ENCODE measurements around the gene OSER1. TPM values are rescaled to one million over a fixed set of nuclear protein-coding genes. Genes with fewer than 3 reads are reported as not detected.

OSER1 gene
- polyA plus RNA-seq, 4 donors, result 24.0 to 57.8 (median 51.3) TPM

DNA sequence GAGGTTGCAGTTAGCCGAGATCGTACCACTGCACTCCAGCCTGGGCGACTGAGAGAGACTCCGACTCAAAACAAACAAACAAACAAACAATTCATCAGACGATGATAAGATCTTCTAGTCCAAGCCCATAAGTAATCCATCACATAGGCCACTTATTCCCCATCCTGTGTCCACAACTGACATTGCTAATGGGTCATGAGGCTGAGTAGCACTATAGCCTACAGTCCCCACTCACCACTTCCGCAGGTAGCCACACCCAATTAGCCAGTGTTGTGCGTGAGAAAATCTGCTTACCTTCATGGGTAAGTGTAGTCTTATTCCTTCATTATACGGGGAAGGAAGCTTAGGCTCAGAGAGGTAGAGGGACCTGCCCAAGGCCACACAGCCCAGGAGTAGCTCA is 36.7 kb downstream of the OSER1 start:
- Histone ChIP-seq H3K27me3 (ENCODE audit: control insufficient read depth in 3 of 3, insufficient read depth in 3 of 3, low read length in 3 of 3) (peaks cover 0 to 4% (median 0%) of the 10 kb centered on the region in 3 donors), H3K4me1 (ENCODE audit: control insufficient read depth in 3 of 3, insufficient read depth in 2 of 3, low read depth in 1 of 3, low read length in 2 of 3) (peaks cover 0 to 11% (median 0%) of the 10 kb centered on the region in 3 donors), H3K27ac (ENCODE audit: low read depth in 1 of 3, low read length in 2 of 3) (no peak overlapping the region), H3K9me3 (ENCODE audit: control insufficient read depth in 2 of 2, insufficient read depth in 1 of 2, low read depth in 1 of 2, low read length in 1 of 2) (peaks cover 0 to 3% of the 10 kb centered on the region in 2 donors), H3K4me3 (ENCODE audit: low read depth in 1 of 3, low read length in 3 of 3) (no peak overlapping the region), H3K36me3 (ENCODE audit: control insufficient read depth in 3 of 3, insufficient read depth in 2 of 3, low read depth in 1 of 3, low read length in 3 of 3) (peaks cover 0 to 6% (median 0%) of the 10 kb centered on the region in 3 donors)
- no peak for DNase-seq
- 62 to 78% (median 67%) methylated on average over 8 of the region's 8 CpGs for WGBS, 3 donors
- FAIRE-seq, result no peak

DNA sequence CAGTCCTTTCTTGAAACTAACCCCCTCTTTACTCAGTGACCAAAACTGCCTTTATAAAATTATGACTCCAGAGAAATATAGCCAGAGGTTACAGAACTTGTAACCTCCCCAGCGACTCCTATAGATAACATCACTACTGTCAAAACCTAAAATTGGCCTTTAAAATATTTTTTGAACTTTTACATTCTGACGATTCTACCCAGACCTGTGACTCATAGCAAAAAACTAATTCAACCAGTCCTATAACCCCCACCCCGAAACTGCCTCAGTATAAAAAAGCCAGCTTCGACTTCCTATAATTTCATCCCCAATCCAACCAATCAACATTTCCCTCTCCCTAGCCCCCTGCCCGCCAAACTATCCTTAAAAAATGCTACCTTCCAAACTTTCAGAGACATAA is 37.5 kb downstream of the OSER1 start:
- Histone ChIP-seq H3K4me3 (ENCODE audit: low read depth in 1 of 3, low read length in 3 of 3) (no peak overlapping the region), H3K27ac (ENCODE audit: low read depth in 1 of 3, low read length in 2 of 3) (no peak overlapping the region), H3K36me3 (ENCODE audit: control insufficient read depth in 3 of 3, insufficient read depth in 2 of 3, low read depth in 1 of 3, low read length in 3 of 3) (peaks cover 0 to 6% (median 0%) of the 10 kb centered on the region in 3 donors), H3K9me3 (ENCODE audit: control insufficient read depth in 2 of 2, insufficient read depth in 1 of 2, low read depth in 1 of 2, low read length in 1 of 2) (peaks cover 0 to 6% of the 10 kb centered on the region in 2 donors), H3K27me3 (ENCODE audit: control insufficient read depth in 3 of 3, insufficient read depth in 3 of 3, low read length in 3 of 3) (peaks cover 0 to 4% (median 0%) of the 10 kb centered on the region in 3 donors), H3K4me1 (ENCODE audit: control insufficient read depth in 3 of 3, insufficient read depth in 2 of 3, low read depth in 1 of 3, low read length in 2 of 3) (peaks cover 0 to 11% (median 0%) of the 10 kb centered on the region in 3 donors)
- DNase-seq (no peak), FAIRE-seq (no peak)
- 53 to 65% (median 63%) methylated on average over 5 of the region's 5 CpGs for WGBS, 3 donors

DNA sequence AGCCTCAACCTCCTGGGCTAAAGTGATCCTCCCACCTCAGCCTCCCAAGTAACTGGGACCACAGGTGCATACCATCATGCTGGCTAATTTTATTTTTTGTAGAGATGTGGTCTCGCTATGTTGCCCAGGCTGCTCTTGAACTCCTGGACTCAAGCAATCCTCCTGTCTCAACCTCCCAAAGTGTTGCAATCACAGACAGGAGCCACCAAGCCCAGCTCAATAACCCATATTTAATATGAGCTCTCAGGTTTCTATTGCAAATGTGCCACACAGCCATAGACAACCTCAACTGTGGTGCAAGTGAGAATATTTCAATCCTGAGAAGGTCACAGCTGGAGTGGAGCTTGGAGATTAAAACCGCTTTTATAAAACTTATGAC is 38.0 kb downstream of the OSER1 start:
- Histone ChIP-seq H3K27ac (ENCODE audit: low read depth in 1 of 3, low read length in 2 of 3) (no peak overlapping the region), H3K9me3 (ENCODE audit: control insufficient read depth in 2 of 2, insufficient read depth in 1 of 2, low read depth in 1 of 2, low read length in 1 of 2) (peaks cover 0 to 6% of the 10 kb centered on the region in 2 donors), H3K4me1 (ENCODE audit: control insufficient read depth in 3 of 3, insufficient read depth in 2 of 3, low read depth in 1 of 3, low read length in 2 of 3) (peaks cover 0 to 9% (median 0%) of the 10 kb centered on the region in 3 donors), H3K4me3 (ENCODE audit: low read depth in 1 of 3, low read length in 3 of 3) (no peak overlapping the region), H3K27me3 (ENCODE audit: control insufficient read depth in 3 of 3, insufficient read depth in 3 of 3, low read length in 3 of 3) (peaks cover 0 to 4% (median 3%) of the 10 kb centered on the region in 3 donors), H3K36me3 (ENCODE audit: control insufficient read depth in 3 of 3, insufficient read depth in 2 of 3, low read depth in 1 of 3, low read length in 3 of 3) (peaks cover 0 to 6% (median 0%) of the 10 kb centered on the region in 3 donors)
- FAIRE-seq, result no peak
- 73 to 91% (median 74%) methylated on average over 2 of the region's 2 CpGs for WGBS, 3 donors
- no peak for DNase-seq

DNA sequence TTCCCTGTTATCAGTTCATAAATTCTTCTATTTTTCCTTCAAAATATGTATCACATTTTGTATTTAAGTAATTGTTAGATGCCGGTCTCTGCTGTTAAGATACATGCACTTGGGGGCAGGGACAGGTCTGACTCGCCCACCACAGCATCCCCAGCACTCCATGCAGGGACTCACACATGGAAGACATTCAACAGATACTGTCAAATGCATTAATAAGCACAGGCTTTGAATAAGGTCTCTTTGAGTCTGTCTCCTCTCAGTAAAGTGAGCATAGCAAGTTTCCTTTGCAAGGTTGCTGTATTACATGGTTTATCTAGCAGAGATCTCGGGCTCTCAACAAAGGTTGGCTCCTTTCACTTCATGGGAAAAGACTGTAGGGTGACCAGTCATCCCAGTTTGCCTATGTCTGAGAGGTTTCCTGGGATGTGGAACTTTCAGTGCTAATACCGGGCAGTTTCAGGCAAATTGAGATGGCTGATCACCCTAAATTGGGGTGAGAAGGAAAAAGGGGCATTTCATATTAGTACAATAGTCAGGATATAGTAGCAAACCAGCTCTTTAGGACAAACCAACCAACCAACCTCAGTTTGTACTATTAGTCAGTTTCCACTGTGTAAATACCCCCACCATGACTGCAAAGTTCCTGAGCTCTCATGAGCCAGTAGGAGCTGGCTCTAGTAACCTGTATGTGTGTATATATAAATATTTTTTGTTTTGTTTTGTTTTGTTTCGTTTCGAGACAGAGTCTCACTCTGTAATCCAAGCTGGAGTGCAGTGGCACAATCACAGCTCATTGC is 38.6 kb downstream of the OSER1 start:
- H3K4me3 ChIP-seq (ENCODE audit: low read depth in 1 of 3, low read length in 3 of 3), result no peak overlapping the region
- H3K27me3 ChIP-seq (ENCODE audit: control insufficient read depth in 3 of 3, insufficient read depth in 3 of 3, low read length in 3 of 3), result peaks cover 0 to 4% (median 3%) of the 10 kb centered on the region in 3 donors
- peaks cover 0 to 6% of the 10 kb centered on the region in 2 donors for H3K9me3 ChIP-seq (ENCODE audit: control insufficient read depth in 2 of 2, insufficient read depth in 1 of 2, low read depth in 1 of 2, low read length in 1 of 2)
- no peak for FAIRE-seq
- no peak for DNase-seq
- H3K36me3 ChIP-seq (ENCODE audit: control insufficient read depth in 3 of 3, insufficient read depth in 2 of 3, low read depth in 1 of 3, low read length in 3 of 3), result peaks cover 0 to 6% (median 0%) of the 10 kb centered on the region in 3 donors
- H3K4me1 ChIP-seq (ENCODE audit: control insufficient read depth in 3 of 3, insufficient read depth in 2 of 3, low read depth in 1 of 3, low read length in 2 of 3), result peaks cover 0 to 3% (median 0%) of the 10 kb centered on the region in 3 donors
- H3K27ac ChIP-seq (ENCODE audit: low read depth in 1 of 3, low read length in 2 of 3), result no peak overlapping the region
- WGBS, 3 donors, result 59 to 73% (median 63%) methylated on average over 6 of the region's 6 CpGs

DNA sequence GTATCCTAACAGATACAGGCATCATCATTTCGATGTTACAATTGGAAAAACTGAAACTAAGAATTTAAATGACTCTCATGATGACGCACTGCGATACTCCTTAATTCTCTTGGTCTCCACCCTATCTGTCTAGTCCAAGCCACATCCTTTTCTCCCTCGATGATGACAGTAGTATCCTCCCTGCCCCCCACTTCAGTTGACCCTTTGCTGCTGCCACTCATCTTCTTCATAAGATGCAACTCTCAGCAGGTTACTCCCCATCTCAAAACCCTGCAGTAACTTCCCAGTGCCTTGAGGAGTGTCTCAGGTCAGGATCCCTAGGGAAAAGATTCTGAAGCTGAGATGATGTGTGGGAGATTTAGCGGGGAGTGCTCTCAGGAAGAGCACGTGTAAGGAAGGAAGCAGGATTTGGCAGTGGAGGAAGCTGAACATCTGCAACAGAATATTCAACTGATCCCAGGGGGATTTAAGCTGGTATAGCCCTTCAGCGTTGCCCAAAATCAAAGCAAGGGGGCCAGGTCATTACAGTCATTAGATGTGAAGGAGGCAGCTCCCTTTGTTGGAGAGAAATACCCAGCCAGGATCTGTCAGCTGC is 39.7 kb downstream of the OSER1 start:
- no peak for DNase-seq

DNA sequence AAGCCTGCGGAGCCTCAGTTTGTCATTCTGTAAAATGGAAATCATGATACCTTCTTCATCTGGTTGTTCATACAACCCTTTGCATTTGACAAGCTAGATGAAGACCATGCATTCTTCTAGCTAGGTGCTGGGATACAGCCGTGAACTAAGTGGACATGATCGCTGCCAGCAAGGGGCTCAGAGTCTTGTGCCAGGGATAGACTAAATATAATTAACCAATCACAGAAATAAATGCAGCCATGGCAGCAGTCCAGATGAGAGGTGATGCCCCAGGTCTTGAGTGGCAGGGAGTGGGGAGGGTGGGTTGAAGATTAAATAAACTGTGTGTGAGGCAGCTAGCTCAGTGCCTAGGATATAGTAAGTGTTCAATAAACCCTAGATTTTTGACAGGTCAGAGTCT is 42.8 kb downstream of the OSER1 start:
- peaks cover 0 to 7% (median 3%) of the 10 kb centered on the region in 3 donors for H3K27me3 ChIP-seq (ENCODE audit: control insufficient read depth in 3 of 3, insufficient read depth in 3 of 3, low read length in 3 of 3)
- H3K27ac ChIP-seq (ENCODE audit: low read depth in 1 of 3, low read length in 2 of 3), result no peak overlapping the region
- FAIRE-seq (no peak), DNase-seq (no peak)
- H3K4me3 ChIP-seq (ENCODE audit: low read depth in 1 of 3, low read length in 3 of 3), result no peak overlapping the region
- H3K36me3 ChIP-seq (ENCODE audit: control insufficient read depth in 3 of 3, insufficient read depth in 2 of 3, low read depth in 1 of 3, low read length in 3 of 3), result no peaks in the 10 kb centered on the region
- 84 to 87% (median 84%) methylated on average over 3 of the region's 3 CpGs for WGBS, 3 donors
- peaks cover 0 to 6% of the 10 kb centered on the region in 2 donors for H3K9me3 ChIP-seq (ENCODE audit: control insufficient read depth in 2 of 2, insufficient read depth in 1 of 2, low read depth in 1 of 2, low read length in 1 of 2)
- H3K4me1 ChIP-seq (ENCODE audit: control insufficient read depth in 3 of 3, insufficient read depth in 2 of 3, low read depth in 1 of 3, low read length in 2 of 3), result no peaks in the 10 kb centered on the region

More for the DNA sequence above, 39.7 kb downstream of the OSER1 start:
- H3K9me3 ChIP-seq (ENCODE audit: control insufficient read depth in 2 of 2, insufficient read depth in 1 of 2, low read depth in 1 of 2, low read length in 1 of 2), result peaks cover 0 to 6% of the 10 kb centered on the region in 2 donors
- no peak overlapping the region for H3K27ac ChIP-seq (ENCODE audit: low read depth in 1 of 3, low read length in 2 of 3)
- no peaks in the 10 kb centered on the region for H3K4me1 ChIP-seq (ENCODE audit: control insufficient read depth in 3 of 3, insufficient read depth in 2 of 3, low read depth in 1 of 3, low read length in 2 of 3)
- peaks cover 0 to 6% (median 0%) of the 10 kb centered on the region in 3 donors for H3K36me3 ChIP-seq (ENCODE audit: control insufficient read depth in 3 of 3, insufficient read depth in 2 of 3, low read depth in 1 of 3, low read length in 3 of 3)
- 54 to 67% (median 62%) methylated on average over 7 of the region's 7 CpGs for WGBS, 3 donors
- H3K4me3 ChIP-seq (ENCODE audit: low read depth in 1 of 3, low read length in 3 of 3), result no peak overlapping the region
- no peak for FAIRE-seq
- peaks cover 0 to 4% (median 3%) of the 10 kb centered on the region in 3 donors for H3K27me3 ChIP-seq (ENCODE audit: control insufficient read depth in 3 of 3, insufficient read depth in 3 of 3, low read length in 3 of 3)

DNA sequence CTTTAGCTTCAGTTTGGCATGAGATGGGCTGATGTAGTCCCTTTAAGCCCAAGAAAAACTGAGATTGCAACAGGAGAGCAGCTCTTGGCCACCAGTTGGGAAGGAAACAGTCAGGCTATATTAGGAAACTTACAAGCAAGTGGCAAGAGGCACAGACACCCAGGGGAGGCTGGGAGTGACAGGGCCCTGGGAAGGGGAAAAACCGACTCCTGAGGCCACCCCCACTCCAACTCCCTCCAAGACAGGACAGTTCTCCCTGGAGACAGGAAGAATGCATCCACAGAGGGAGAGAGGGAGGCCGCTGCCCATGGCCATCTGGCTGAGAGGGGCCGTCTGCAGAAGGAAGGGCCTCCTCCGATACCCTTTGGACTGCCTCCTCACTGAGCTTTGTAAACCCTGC is 44.1 kb downstream of the OSER1 start:
- Histone ChIP-seq H3K9me3 (ENCODE audit: control insufficient read depth in 2 of 2, insufficient read depth in 1 of 2, low read depth in 1 of 2, low read length in 1 of 2) (peaks cover 0 to 6% of the 10 kb centered on the region in 2 donors), H3K27me3 (ENCODE audit: control insufficient read depth in 3 of 3, insufficient read depth in 3 of 3, low read length in 3 of 3) (peaks cover 0 to 7% (median 3%) of the 10 kb centered on the region in 3 donors), H3K36me3 (ENCODE audit: control insufficient read depth in 3 of 3, insufficient read depth in 2 of 3, low read depth in 1 of 3, low read length in 3 of 3) (no peaks in the 10 kb centered on the region), H3K27ac (ENCODE audit: low read depth in 1 of 3, low read length in 2 of 3) (peak overlapping the region in 1 of 3 donors; percentile 33), H3K4me1 (ENCODE audit: control insufficient read depth in 3 of 3, insufficient read depth in 2 of 3, low read depth in 1 of 3, low read length in 2 of 3) (no peaks in the 10 kb centered on the region), H3K4me3 (ENCODE audit: low read depth in 1 of 3, low read length in 3 of 3) (no peak overlapping the region)
- DNase-seq (no peak), FAIRE-seq (no peak)
- WGBS, 3 donors, result 44 to 55% (median 52%) methylated on average over 4 of the region's 4 CpGs

DNA sequence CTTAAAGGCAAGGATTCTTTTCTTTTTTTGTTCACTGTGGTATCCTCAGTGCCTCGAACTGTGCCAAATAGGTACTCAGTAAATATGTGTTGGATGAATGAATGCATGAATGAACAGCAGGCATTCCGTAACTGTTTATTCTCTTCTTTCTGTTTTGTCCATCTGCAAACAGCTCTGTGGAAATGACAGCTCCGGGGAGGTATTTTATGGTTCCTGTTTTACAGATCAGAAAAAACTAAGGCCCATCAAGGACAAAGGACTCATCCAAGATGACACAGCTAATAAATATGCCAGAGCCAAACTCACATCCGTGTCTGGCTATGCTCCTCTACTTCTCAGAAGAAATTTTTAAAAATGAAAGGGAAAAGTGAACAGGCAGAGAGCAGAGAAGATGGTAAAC is 44.6 kb downstream of the OSER1 start:
- no peak for DNase-seq
- no peak overlapping the region for H3K27ac ChIP-seq (ENCODE audit: low read depth in 1 of 3, low read length in 2 of 3)
- 53 to 57% (median 55%) methylated on average over 4 of the region's 4 CpGs for WGBS, 3 donors
- no peaks in the 10 kb centered on the region for H3K36me3 ChIP-seq (ENCODE audit: control insufficient read depth in 3 of 3, insufficient read depth in 2 of 3, low read depth in 1 of 3, low read length in 3 of 3)
- H3K4me3 ChIP-seq (ENCODE audit: low read depth in 1 of 3, low read length in 3 of 3), result no peak overlapping the region
- H3K27me3 ChIP-seq (ENCODE audit: control insufficient read depth in 3 of 3, insufficient read depth in 3 of 3, low read length in 3 of 3), result peaks cover 0 to 3% (median 3%) of the 10 kb centered on the region in 3 donors
- FAIRE-seq, result no peak
- peaks cover 0 to 6% of the 10 kb centered on the region in 2 donors for H3K9me3 ChIP-seq (ENCODE audit: control insufficient read depth in 2 of 2, insufficient read depth in 1 of 2, low read depth in 1 of 2, low read length in 1 of 2)
- no peaks in the 10 kb centered on the region for H3K4me1 ChIP-seq (ENCODE audit: control insufficient read depth in 3 of 3, insufficient read depth in 2 of 3, low read depth in 1 of 3, low read length in 2 of 3)

Data from small intestine (tissue), 7 donors.